ENCODE data around the gene CD74. TPM values are rescaled to one million over a fixed set of nuclear protein-coding genes. Genes with fewer than 3 reads are reported as not detected.

Gene CD74
- total RNA-seq, 1 experiment from 2014 or later, result 0.22 TPM

DNA sequence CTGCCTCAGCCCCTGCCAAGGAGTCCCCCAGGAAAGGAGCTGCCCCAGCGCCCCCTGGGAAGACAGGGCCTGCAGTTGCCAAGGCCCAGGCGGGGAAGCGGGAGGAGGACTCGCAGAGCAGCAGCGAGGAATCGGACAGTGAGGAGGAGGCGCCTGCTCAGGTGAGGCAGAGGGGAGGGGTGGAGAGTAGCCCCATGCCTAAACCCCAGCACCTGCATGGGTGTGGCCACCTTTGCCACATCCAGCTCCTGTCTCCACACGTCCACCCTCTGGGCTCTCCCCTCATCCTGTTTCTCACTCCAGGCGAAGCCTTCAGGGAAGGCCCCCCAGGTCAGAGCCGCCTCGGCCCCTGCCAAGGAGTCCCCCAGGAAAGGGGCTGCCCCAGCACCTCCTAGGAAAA, 38.1 kb downstream of the CD74 start:
- no peaks in the 10 kb centered on the region for H3K79me2 ChIP-seq (ENCODE audit: low read length)
- H4K20me1 ChIP-seq (ENCODE audit: low read length), result no peaks in the 10 kb centered on the region
- peaks cover 99% of the 10 kb centered on the region for H3K36me3 ChIP-seq (ENCODE audit: low read depth, low read length)
- no peaks in the 10 kb centered on the region for H3K27me3 ChIP-seq (ENCODE audit: low read length)
- TF ChIP-seq EZH2 (IDR thresholded peaks at IDR 0.05; ENCODE audit: low read length, unreplicated experiment) (no peak), EZH2phosphoT487 (IDR thresholded peaks at IDR 0.05; ENCODE audit: borderline replicate concordance, low read length) (no peak)
- TF ChIP-seq, protein P1, sequence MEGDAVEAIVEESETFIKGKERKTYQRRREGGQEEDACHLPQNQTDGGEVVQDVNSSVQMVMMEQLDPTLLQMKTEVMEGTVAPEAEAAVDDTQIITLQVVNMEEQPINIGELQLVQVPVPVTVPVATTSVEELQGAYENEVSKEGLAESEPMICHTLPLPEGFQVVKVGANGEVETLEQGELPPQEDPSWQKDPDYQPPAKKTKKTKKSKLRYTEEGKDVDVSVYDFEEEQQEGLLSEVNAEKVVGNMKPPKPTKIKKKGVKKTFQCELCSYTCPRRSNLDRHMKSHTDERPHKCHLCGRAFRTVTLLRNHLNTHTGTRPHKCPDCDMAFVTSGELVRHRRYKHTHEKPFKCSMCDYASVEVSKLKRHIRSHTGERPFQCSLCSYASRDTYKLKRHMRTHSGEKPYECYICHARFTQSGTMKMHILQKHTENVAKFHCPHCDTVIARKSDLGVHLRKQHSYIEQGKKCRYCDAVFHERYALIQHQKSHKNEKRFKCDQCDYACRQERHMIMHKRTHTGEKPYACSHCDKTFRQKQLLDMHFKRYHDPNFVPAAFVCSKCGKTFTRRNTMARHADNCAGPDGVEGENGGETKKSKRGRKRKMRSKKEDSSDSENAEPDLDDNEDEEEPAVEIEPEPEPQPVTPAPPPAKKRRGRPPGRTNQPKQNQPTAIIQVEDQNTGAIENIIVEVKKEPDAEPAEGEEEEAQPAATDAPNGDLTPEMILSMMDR (conservative IDR thresholded peaks at IDR 0.05; ENCODE audit: low read depth, low read length), result no peak
- no peak for DNase-seq
- H3K27ac ChIP-seq (ENCODE audit: low read length), result no peak overlapping the region
- H3K4me2 ChIP-seq (ENCODE audit: low read length), result no peak overlapping the region
- H3K9ac ChIP-seq (ENCODE audit: low read length), result no peak overlapping the region
- H2AFZ ChIP-seq (ENCODE audit: low read length), result no peak overlapping the region
- no TSS peak for BruUV-seq (replicated peaks)
- ChIA-PET CTCF (no interaction called here), POLR2A (ENCODE audit: unreplicated experiment) (no interaction called here)
- intact Hi-C loops (cut with micrococcal nuclease), result no loop called here
- ATAC-seq, result no peak
- no peaks in the 10 kb centered on the region for H3F3A ChIP-seq (ENCODE audit: low read length, unreplicated experiment)
- no peaks in the 10 kb centered on the region for H3K9me3 ChIP-seq (ENCODE audit: low read length)
- no peak overlapping the region for H3K4me3 ChIP-seq (ENCODE audit: low read length)
- H3K9me2 ChIP-seq (replicated peaks; ENCODE audit: low read length), result no peaks in the 10 kb centered on the region
- H3K4me1 ChIP-seq (ENCODE audit: insufficient read depth, low read length), result no peaks in the 10 kb centered on the region

GRCh38 chr5:150372639-150373038, 40.1 kb downstream of the CD74 start:
- no peaks in the 10 kb centered on the region for H4K20me1 ChIP-seq (ENCODE audit: low read length)
- TF ChIP-seq EZH2phosphoT487 (IDR thresholded peaks at IDR 0.05; ENCODE audit: borderline replicate concordance, low read length) (no peak), EZH2 (IDR thresholded peaks at IDR 0.05; ENCODE audit: low read length, unreplicated experiment) (no peak)
- TF ChIP-seq, protein P1 (conservative IDR thresholded peaks at IDR 0.05; ENCODE audit: low read depth, low read length), result no peak
- POLR2A ChIA-PET (ENCODE audit: unreplicated experiment), result no interaction called here
- CTCF ChIA-PET, result no interaction called here
- no peak overlapping the region for H3K27ac ChIP-seq (ENCODE audit: low read length)
- no peaks in the 10 kb centered on the region for H3K27me3 ChIP-seq (ENCODE audit: low read length)
- no peaks in the 10 kb centered on the region for H3K9me2 ChIP-seq (replicated peaks; ENCODE audit: low read length)
- H3K4me3 ChIP-seq (ENCODE audit: low read length), result no peak overlapping the region
- ATAC-seq (no peak), DNase-seq (no peak)
- H3F3A ChIP-seq (ENCODE audit: low read length, unreplicated experiment), result no peaks in the 10 kb centered on the region
- no peak overlapping the region for H3K4me2 ChIP-seq (ENCODE audit: low read length)
- no peak overlapping the region for H2AFZ ChIP-seq (ENCODE audit: low read length)
- no peaks in the 10 kb centered on the region for H3K4me1 ChIP-seq (ENCODE audit: insufficient read depth, low read length)
- H3K9me3 ChIP-seq (ENCODE audit: low read length), result no peaks in the 10 kb centered on the region
- no TSS peak for BruUV-seq (replicated peaks)
- intact Hi-C loops (cut with micrococcal nuclease), result no loop called here
- H3K9ac ChIP-seq (ENCODE audit: low read length), result no peak overlapping the region
- peaks cover 99% of the 10 kb centered on the region for H3K36me3 ChIP-seq (ENCODE audit: low read depth, low read length)
- H3K79me2 ChIP-seq (ENCODE audit: low read length), result no peaks in the 10 kb centered on the region

- no TSS peak for BruUV-seq (replicated peaks)
- ATAC-seq, result no peak
These were observed 44.2 kb downstream of the CD74 start for GRCh38 chr5:150368526-150368925.

More at GRCh38 chr5:150368526-150368925, 44.2 kb downstream of the CD74 start:
- Histone ChIP-seq H3K79me2 (ENCODE audit: low read length) (no peaks in the 10 kb centered on the region), H3K27ac (ENCODE audit: low read length) (no peak overlapping the region), H3K9me2 (replicated peaks; ENCODE audit: low read length) (no peaks in the 10 kb centered on the region), H3K9ac (ENCODE audit: low read length) (no peak overlapping the region), H3K36me3 (ENCODE audit: low read depth, low read length) (peaks cover 89% of the 10 kb centered on the region), H3K4me3 (ENCODE audit: low read length) (no peak overlapping the region), H3K4me1 (ENCODE audit: insufficient read depth, low read length) (no peaks in the 10 kb centered on the region), H3F3A (ENCODE audit: low read length, unreplicated experiment) (no peaks in the 10 kb centered on the region), H3K27me3 (ENCODE audit: low read length) (no peaks in the 10 kb centered on the region), H3K4me2 (ENCODE audit: low read length) (no peak overlapping the region), H2AFZ (ENCODE audit: low read length) (no peak overlapping the region), H4K20me1 (ENCODE audit: low read length) (no peaks in the 10 kb centered on the region), H3K9me3 (ENCODE audit: low read length) (no peaks in the 10 kb centered on the region)
- TF ChIP-seq, protein P1 (conservative IDR thresholded peaks at IDR 0.05; ENCODE audit: low read depth, low read length), result no peak
- TF ChIP-seq EZH2phosphoT487 (IDR thresholded peaks at IDR 0.05; ENCODE audit: borderline replicate concordance, low read length) (no peak), EZH2 (IDR thresholded peaks at IDR 0.05; ENCODE audit: low read length, unreplicated experiment) (no peak)
- POLR2A ChIA-PET (ENCODE audit: unreplicated experiment), result no interaction called here
- no peak for DNase-seq
- CTCF ChIA-PET, result no interaction called here
- intact Hi-C loops (cut with micrococcal nuclease), result no loop called here

Data from PC-3 (cell line).